ENCODE measurements around the gene SMYD3. TPM values are rescaled to one million over a fixed set of nuclear protein-coding genes. Genes with fewer than 3 reads are reported as not detected.

The SMYD3 gene
- total and polyA plus RNA-seq, 2 of the 13 experiments (the other 11 are each of a cell fraction or from before 2014, with no cell fraction given): 27.7 to 35.8 TPM

DNA sequence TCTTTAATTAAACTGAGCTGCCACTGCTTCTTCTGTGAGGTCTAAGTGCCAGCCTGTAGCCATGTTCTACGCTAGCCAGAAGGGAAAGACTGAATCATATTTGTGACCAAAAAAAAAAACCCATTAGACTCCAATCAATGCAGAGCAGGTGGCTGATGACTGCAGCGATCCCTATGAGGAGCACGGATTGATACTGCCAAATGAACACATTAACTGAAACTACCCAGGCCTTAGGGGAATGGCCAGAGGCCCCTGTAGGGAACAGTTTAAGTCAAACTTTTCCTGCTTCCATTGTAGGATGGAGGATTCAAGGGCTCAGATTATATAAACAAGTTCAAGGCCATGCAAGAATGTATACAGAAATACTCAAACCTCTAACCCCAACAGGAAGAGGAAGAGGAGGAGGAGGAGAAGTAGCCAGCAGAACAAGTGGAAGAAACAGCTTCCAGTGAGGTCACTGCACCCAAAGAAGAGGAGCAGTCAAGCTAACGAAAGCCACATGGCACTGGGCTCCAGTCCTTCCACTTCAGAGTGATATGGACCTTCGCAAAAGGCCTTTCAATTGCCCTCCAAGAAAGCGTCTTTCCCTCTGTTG, 328.3 kb downstream of the SMYD3 start (continued):
- TF ChIP-seq ZNF235 (CRISPR knock-in tag; IDR thresholded peaks at IDR 0.05; ENCODE audit: borderline replicate concordance) (no peak), ELF3 (CRISPR knock-in tag; IDR thresholded peaks at IDR 0.05) (peak; percentile 55; the same call in 1 of the 2 replicates), ZNF839 (CRISPR knock-in tag; IDR thresholded peaks at IDR 0.05; ENCODE audit: borderline replicate concordance) (no peak), HMG20A (CRISPR knock-in tag; IDR thresholded peaks at IDR 0.05; ENCODE audit: borderline replicate concordance) (peak; percentile 63; the same call in 1 of the 2 replicates), SOX13 (IDR thresholded peaks at IDR 0.05) (no peak), SOX13 (CRISPR knock-in tag; conservative IDR thresholded peaks at IDR 0.05 in 1 of 2, IDR thresholded peaks at IDR 0.05 in 1 of 2) (peak in 1 of 2 experiments; percentile 35; a peak in 1 of 4 replicates), ESRRA (CRISPR knock-in tag; IDR thresholded peaks at IDR 0.05; ENCODE audit: low read depth) (no peak), ZNF510 (CRISPR knock-in tag; IDR thresholded peaks at IDR 0.05; ENCODE audit: low read depth) (no peak), CCAR2 (optimal IDR thresholded peaks at IDR 0.05; ENCODE audit: low read depth, low read length) (no peak), SRSF9 (IDR thresholded peaks at IDR 0.05; ENCODE audit: borderline replicate concordance, insufficient read depth, low read depth, low read length, poor library complexity, severe bottlenecking) (no peak), XBP1 (CRISPR knock-in tag; IDR thresholded peaks at IDR 0.05) (no peak), ZNF33B (CRISPR knock-in tag; IDR thresholded peaks at IDR 0.05) (no peak), FIP1L1 (IDR thresholded peaks at IDR 0.05; ENCODE audit: borderline replicate concordance, insufficient read depth, low read depth, low read length) (no peak), SOX6 (IDR thresholded peaks at IDR 0.05) (no peak), SOX6 (CRISPR knock-in tag; IDR thresholded peaks at IDR 0.05) (0 out of 2 replicates have a peak, but pooled peaks have one; percentile 18), ZNF660 (CRISPR knock-in tag; IDR thresholded peaks at IDR 0.05; ENCODE audit: borderline replicate concordance, low read depth) (no peak), ZNF543 (CRISPR knock-in tag; IDR thresholded peaks at IDR 0.05) (no peak), ADNP (CRISPR knock-in tag; IDR thresholded peaks at IDR 0.05) (no peak), ZNF850 (CRISPR knock-in tag; conservative IDR thresholded peaks at IDR 0.05) (no peak), KAT8 (CRISPR knock-in tag; IDR thresholded peaks at IDR 0.05) (no peak), GABPA (IDR thresholded peaks at IDR 0.05; ENCODE audit: low read depth, low read length) (no peak), GABPA (CRISPR knock-in tag; IDR thresholded peaks at IDR 0.05; ENCODE audit: low read depth) (peak; percentile 42; the same call in 1 of the 2 replicates), AGO1 (IDR thresholded peaks at IDR 0.05; ENCODE audit: low read depth, low read length, poor library complexity, severe bottlenecking) (no peak)
- TF ChIP-seq, protein P1, sequence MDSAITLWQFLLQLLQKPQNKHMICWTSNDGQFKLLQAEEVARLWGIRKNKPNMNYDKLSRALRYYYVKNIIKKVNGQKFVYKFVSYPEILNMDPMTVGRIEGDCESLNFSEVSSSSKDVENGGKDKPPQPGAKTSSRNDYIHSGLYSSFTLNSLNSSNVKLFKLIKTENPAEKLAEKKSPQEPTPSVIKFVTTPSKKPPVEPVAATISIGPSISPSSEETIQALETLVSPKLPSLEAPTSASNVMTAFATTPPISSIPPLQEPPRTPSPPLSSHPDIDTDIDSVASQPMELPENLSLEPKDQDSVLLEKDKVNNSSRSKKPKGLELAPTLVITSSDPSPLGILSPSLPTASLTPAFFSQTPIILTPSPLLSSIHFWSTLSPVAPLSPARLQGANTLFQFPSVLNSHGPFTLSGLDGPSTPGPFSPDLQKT (CRISPR knock-in tag; IDR thresholded peaks at IDR 0.05; ENCODE audit: borderline replicate concordance): no peak
- TF ChIP-seq, protein P2, sequence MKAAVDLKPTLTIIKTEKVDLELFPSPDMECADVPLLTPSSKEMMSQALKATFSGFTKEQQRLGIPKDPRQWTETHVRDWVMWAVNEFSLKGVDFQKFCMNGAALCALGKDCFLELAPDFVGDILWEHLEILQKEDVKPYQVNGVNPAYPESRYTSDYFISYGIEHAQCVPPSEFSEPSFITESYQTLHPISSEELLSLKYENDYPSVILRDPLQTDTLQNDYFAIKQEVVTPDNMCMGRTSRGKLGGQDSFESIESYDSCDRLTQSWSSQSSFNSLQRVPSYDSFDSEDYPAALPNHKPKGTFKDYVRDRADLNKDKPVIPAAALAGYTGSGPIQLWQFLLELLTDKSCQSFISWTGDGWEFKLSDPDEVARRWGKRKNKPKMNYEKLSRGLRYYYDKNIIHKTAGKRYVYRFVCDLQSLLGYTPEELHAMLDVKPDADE (CRISPR knock-in tag; IDR thresholded peaks at IDR 0.05): no peak
- TF ChIP-seq, protein P3, sequence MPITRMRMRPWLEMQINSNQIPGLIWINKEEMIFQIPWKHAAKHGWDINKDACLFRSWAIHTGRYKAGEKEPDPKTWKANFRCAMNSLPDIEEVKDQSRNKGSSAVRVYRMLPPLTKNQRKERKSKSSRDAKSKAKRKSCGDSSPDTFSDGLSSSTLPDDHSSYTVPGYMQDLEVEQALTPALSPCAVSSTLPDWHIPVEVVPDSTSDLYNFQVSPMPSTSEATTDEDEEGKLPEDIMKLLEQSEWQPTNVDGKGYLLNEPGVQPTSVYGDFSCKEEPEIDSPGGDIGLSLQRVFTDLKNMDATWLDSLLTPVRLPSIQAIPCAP (CRISPR knock-in tag; IDR thresholded peaks at IDR 0.05; ENCODE audit: low read depth): no peak
- TF ChIP-seq, protein P4, sequence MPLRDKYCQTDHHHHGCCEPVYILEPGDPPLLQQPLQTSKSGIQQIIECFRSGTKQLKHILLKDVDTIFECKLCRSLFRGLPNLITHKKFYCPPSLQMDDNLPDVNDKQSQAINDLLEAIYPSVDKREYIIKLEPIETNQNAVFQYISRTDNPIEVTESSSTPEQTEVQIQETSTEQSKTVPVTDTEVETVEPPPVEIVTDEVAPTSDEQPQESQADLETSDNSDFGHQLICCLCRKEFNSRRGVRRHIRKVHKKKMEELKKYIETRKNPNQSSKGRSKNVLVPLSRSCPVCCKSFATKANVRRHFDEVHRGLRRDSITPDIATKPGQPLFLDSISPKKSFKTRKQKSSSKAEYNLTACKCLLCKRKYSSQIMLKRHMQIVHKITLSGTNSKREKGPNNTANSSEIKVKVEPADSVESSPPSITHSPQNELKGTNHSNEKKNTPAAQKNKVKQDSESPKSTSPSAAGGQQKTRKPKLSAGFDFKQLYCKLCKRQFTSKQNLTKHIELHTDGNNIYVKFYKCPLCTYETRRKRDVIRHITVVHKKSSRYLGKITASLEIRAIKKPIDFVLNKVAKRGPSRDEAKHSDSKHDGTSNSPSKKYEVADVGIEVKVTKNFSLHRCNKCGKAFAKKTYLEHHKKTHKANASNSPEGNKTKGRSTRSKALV (CRISPR knock-in tag; IDR thresholded peaks at IDR 0.05): no peak
